OCI-M1 (cell line): Measurements from ENCODE around the gene TLE2.
"Not testable (repeated sequence)": the region's sequence is repeated elsewhere in the genome, so short reads cannot be mapped to it uniquely, and the experiment has no call there.

Experiments used
- DNase-seq: peaks from one replicate; lab custom pipeline; 2025; lab: John Stamatoyannopoulos, UW

The TLE2 gene

GRCh38 chr19:2982983-2983350 lies 46.1 kb downstream of the TLE2 start:
- DNase-seq = no peak

- no peak for DNase-seq
Observed at GRCh38 chr19:2982561-2982960, 46.5 kb downstream of the TLE2 start.

- no peak for DNase-seq
Observed at GRCh38 chr19:2981898-2982297, 47.2 kb downstream of the TLE2 start.

- DNase-seq = no peak
Observed at GRCh38 chr19:2978772-2979171, 50.3 kb downstream of the TLE2 start.

- no peak for DNase-seq
Observed at GRCh38 chr19:2978166-2978767, 50.8 kb downstream of the TLE2 start.

GRCh38 chr19:2977746-2978138 lies 51.3 kb downstream of the TLE2 start:
- DNase-seq = no peak

GRCh38 chr19:2977001-2977745 lies 51.9 kb downstream of the TLE2 start, which contains the start of gene TLE6:
Gene TLE6, plus strand, starts transcription at chr19:2977564. Its CDS starts 670 bp downstream, at chr19:2978234.
- peak; percentile 94 for DNase-seq

GRCh38 chr19:2976609-2977000 lies 52.5 kb downstream of the TLE2 start:
- DNase-seq = no peak

GRCh38 chr19:2974342-2975041 lies 54.6 kb downstream of the TLE2 start:
- peak; percentile 95 for DNase-seq

GRCh38 chr19:2973229-2973628 lies 55.9 kb downstream of the TLE2 start:
- DNase-seq = no peak

GRCh38 chr19:2970201-2970835 lies 58.8 kb downstream of the TLE2 start:
- DNase-seq = peak; percentile 19

- DNase-seq = no peak
Observed at GRCh38 chr19:2969104-2969504, 60.0 kb downstream of the TLE2 start.

- no peak for DNase-seq
Observed at GRCh38 chr19:2967972-2968371, 61.1 kb downstream of the TLE2 start.

- DNase-seq = no peak
Observed at GRCh38 chr19:2964874-2965273, 64.2 kb downstream of the TLE2 start.

- not testable (repeated sequence) for DNase-seq
Observed at GRCh38 chr19:2963631-2964030, 65.4 kb downstream of the TLE2 start.

GRCh38 chr19:2963122-2963521 lies 66.0 kb downstream of the TLE2 start:
- no peak for DNase-seq

GRCh38 chr19:2962018-2962670 lies 66.9 kb downstream of the TLE2 start:
- peak; percentile 75 for DNase-seq

- no peak for DNase-seq
Observed at GRCh38 chr19:2960120-2960519, 69.0 kb downstream of the TLE2 start.

- DNase-seq = no peak
Observed at GRCh38 chr19:2957160-2957559, 71.9 kb downstream of the TLE2 start.

GRCh38 chr19:2952953-2953481 lies 76.1 kb downstream of the TLE2 start:
- peak; percentile 26 for DNase-seq

GRCh38 chr19:2950286-2951124 lies 78.6 kb downstream of the TLE2 start:
- DNase-seq = peak; percentile 98
